Motor neuron (in vitro differentiated cells): Measurements from ENCODE around the gene INPP5A. TPM values are rescaled to one million over a fixed set of nuclear protein-coding genes. Genes with fewer than 3 reads are reported as not detected.
"Not testable (repeated sequence)": the region's sequence is repeated elsewhere in the genome, so short reads cannot be mapped to it uniquely, and the experiment has no call there.

Experiments used
- ATAC-seq, 8 experiments: fragments of 200-7000 bp; cut with Tn5 transposase; replicated peaks in 6 of 8; 2 replicates each; pipeline ENCODE4 v1.8.0; 2021; ENCODE audit warnings: mild to moderate bottlenecking in 8 of 8, moderate library complexity in 8 of 8
- H3K27ac ChIP-seq, 2 donors: fragments of 250-450 bp; sonication (Bioruptor Pico); 2 replicates each; pipeline ENCODE4 v1.9.0; 2021; ENCODE audit warnings: antibody characterized with exemption in 2 of 2, mild to moderate bottlenecking in 2 of 2, moderate library complexity in 1 of 2
- H3K4me1 ChIP-seq, 2 donors: fragments of 250-450 bp; sonication (Bioruptor Pico); replicated peaks in 1 of 2; 2 replicates each; pipeline ENCODE4 v1.6.1; 2021; ENCODE audit warnings: antibody characterized with exemption in 2 of 2, mild to moderate bottlenecking in 2 of 2, moderate library complexity in 1 of 2
- H3K4me3 ChIP-seq, 5 donors: fragments of 250-450 bp; sonication (Bioruptor Pico); 2 replicates each; pipeline ENCODE4 v1.9.0; 2021; ENCODE audit warnings: antibody characterized with exemption in 5 of 5, mild to moderate bottlenecking in 5 of 5, moderate library complexity in 4 of 5
- WGBS, 10 experiments: fragments of 450-650 bp; shearing (Covaris generic); methylation state at CpG; one replicate each; pipeline ENCODE4 v1.0.0; 2022; 5-methylcytosine and 5-hydroxymethylcytosine counted together
- in situ Hi-C, 9 experiments: fragments of 400-800 bp; cut with MboI; loops; one replicate each; pipeline ENCODE4 v1.15.0; 2021; ENCODE audit warnings: low sequenced_read_pairs in 9 of 9, low pct_unique_long_range_greater_than_20kb in 2 of 9; ENCODE audit not compliant: unreplicated experiment in 9 of 9
- total RNA-seq, 8 experiments: library from RNA; unstranded; fragments of 300-600 nt; gene quantifications; 2 replicates each; pipeline versions ENCODE4 v1.2.3 to v1.2.4, GENCODE V29; 2022

Gene INPP5A
- total RNA-seq, 8 experiments from 2014 or later: 13.2 to 45.0 (median 17.9) TPM

DNA sequence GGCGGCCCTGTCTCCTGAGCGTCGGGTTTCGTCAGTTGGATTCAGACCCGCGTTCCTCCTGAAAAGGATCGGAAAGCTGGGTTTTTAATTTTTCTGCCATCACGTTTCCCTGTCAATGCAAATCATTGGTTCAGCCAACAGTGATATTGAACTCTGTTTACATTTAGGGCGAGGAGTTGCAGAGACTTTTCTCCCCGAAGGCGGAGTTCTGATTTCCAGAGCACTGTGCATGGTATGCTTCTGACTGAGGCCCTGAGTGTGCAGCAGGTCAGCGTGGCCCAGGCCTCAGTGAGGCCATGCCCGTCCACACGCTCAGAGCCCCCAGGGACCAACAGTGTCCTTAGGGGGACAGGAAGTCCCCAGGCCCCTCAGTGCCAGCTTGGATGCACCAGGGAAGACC is 221.3 kb downstream of the INPP5A start:
- Histone ChIP-seq H3K4me3 (no peak overlapping the region), H3K4me1 (peaks cover 10 to 12% of the 10 kb centered on the region in 2 donors), H3K27ac (no peak overlapping the region)
- no peak for ATAC-seq
- WGBS, 10 experiments: 40 to 100% (median 98%) methylated on average over 1 to 9 of the region's 14 CpGs; no CpG with 5 or more reads in 4 of the 10 experiments
- in situ Hi-C loops: loop anchor here in 1 of 9 experiments (25.0 kb wide), 1 partner anchor 97 kb away; no protein-coding TSS in a partner anchor

DNA sequence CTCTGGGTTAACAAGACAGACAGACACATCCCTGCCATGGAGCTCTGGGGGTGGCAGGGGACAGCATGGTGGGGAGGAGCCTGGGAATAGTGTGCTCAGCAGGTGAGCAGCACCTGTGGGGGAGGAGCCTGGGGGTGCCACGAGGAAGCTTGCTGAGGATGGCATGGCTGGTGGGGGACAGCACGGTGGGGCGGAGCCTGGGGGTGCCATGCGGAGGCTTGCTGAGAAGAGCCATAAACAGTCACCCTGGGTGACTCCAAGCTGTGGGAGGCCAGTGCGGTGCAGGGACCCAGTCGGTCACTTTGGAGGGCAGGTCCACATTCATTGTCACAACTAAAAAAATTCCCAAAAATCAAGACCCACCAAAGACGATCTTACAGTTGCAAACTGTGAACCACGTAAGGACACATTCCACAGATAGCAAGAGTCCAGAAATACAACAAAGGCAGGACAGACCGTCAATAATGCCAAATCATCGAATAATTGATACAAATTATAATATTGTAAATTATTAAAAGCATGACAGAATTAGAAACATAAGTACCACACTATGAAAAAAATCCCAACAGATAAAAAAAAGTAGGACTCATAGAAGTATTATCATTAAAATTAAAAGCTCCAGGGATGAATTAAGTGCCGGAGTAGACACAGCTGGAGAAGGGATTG is 223.9 kb downstream of the INPP5A start:
- 90 to 100% (median 93%) methylated on average over 2 to 7 of the region's 11 CpGs for WGBS, 10 experiments
- Histone ChIP-seq H3K27ac (no peak overlapping the region), H3K4me1 (no peaks in the 10 kb centered on the region), H3K4me3 (no peak overlapping the region)
- ATAC-seq: no peak
- in situ Hi-C loops: loop anchor here in 1 of 9 experiments (25.0 kb wide), 1 partner anchor 99 kb away; no protein-coding TSS in a partner anchor

- no peak overlapping the region for H3K27ac ChIP-seq
- in situ Hi-C loops: loop anchor here in 1 of 9 experiments (25.0 kb wide), 1 partner anchor 100 kb away; no protein-coding TSS in a partner anchor
- WGBS, 10 experiments: 88 to 100% (median 99%) methylated on average over 1 to 6 of the region's 6 CpGs; no CpG with 5 or more reads in 2 of the 10 experiments
- ATAC-seq: no peak
- no peaks in the 10 kb centered on the region for H3K4me1 ChIP-seq
- no peak overlapping the region for H3K4me3 ChIP-seq
Measured at GRCh38 chr10:132762267-132762666, 224.7 kb downstream of the INPP5A start.

DNA sequence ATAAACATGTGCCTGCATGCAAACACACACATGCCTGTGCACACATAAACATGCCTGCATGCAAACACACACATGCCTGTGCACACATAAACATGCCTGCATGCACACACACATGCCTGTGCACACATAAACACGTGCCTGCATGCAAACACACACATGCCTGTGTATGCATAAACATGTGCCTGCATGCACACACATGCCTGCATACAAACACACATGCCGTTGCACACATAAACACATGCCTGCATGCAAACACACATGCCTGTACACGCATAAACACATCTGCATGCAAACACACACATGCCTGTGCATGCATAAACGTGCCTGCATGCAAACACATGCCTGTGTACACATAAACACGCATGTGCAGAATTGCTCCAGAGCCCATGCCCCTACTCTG is 226.0 kb downstream of the INPP5A start:
- ATAC-seq: no peak
- in situ Hi-C loops: loop anchor here in 1 of 9 experiments (25.0 kb wide), 1 partner anchor 101 kb away; no protein-coding TSS in a partner anchor
- 67 to 100% (median 80%) methylated on average over 1 to 4 of the region's 5 CpGs; no CpG with 5 or more reads in 5 of the 10 experiments for WGBS, 10 experiments
- Histone ChIP-seq H3K4me3 (no peak overlapping the region), H3K27ac (no peak overlapping the region), H3K4me1 (no peaks in the 10 kb centered on the region)

GRCh38 chr10:132764108-132764507 is 226.5 kb downstream of the INPP5A start:
- H3K27ac ChIP-seq: no peak overlapping the region
- peak in 1 of 8 experiments; percentile 50 for ATAC-seq
- in situ Hi-C loops: loop anchor here in 1 of 9 experiments (25.0 kb wide), 1 partner anchor 102 kb away; no protein-coding TSS in a partner anchor
- no peaks in the 10 kb centered on the region for H3K4me1 ChIP-seq
- WGBS, 10 experiments: 60% methylated on average over 1 of the region's 11 CpGs; no CpG with 5 or more reads in 9 of the 10 experiments
- H3K4me3 ChIP-seq: no peak overlapping the region

GRCh38 chr10:132765435-132765834 is 227.8 kb downstream of the INPP5A start:
- Histone ChIP-seq H3K4me3 (no peak overlapping the region), H3K4me1 (no peaks in the 10 kb centered on the region), H3K27ac (no peak overlapping the region)
- ATAC-seq: peak in 1 of 8 experiments; percentile 30
- 79 to 87% methylated on average over 3 to 5 of the region's 11 CpGs; no CpG with 5 or more reads in 8 of the 10 experiments for WGBS, 10 experiments
- in situ Hi-C loops: loop anchor here in 1 of 9 experiments (25.0 kb wide), 1 partner anchor 103 kb away; no protein-coding TSS in a partner anchor

- H3K4me3 ChIP-seq: no peak overlapping the region
- in situ Hi-C loops: loop anchor here in 1 of 9 experiments (25.0 kb wide), 1 partner anchor 104 kb away; no protein-coding TSS in a partner anchor
- no peak overlapping the region for H3K27ac ChIP-seq
- no peaks in the 10 kb centered on the region for H3K4me1 ChIP-seq
- WGBS, 10 experiments: 88 to 100% (median 95%) methylated on average over 1 to 12 of the region's 13 CpGs; no CpG with 5 or more reads in 3 of the 10 experiments
- no peak for ATAC-seq
Measured at GRCh38 chr10:132766291-132766690, 228.7 kb downstream of the INPP5A start.

- 87 to 100% (median 96%) methylated on average over 2 to 28 of the region's 41 CpGs; no CpG with 5 or more reads in 1 of the 10 experiments for WGBS, 10 experiments
- in situ Hi-C loops: loop anchor here in 1 of 9 experiments (25.0 kb wide), 1 partner anchor 106 kb away; no protein-coding TSS in a partner anchor
- H3K27ac ChIP-seq: no peak overlapping the region
- no peak for ATAC-seq
- H3K4me3 ChIP-seq: no peak overlapping the region
- H3K4me1 ChIP-seq: no peaks in the 10 kb centered on the region
Measured at GRCh38 chr10:132768346-132769248, 231.0 kb downstream of the INPP5A start.

- in situ Hi-C loops: loop anchor here in 1 of 9 experiments (25.0 kb wide), 1 partner anchor 108 kb away; no protein-coding TSS in a partner anchor
- WGBS, 10 experiments: 90 to 100% (median 97%) methylated on average over 1 to 20 of the region's 45 CpGs; no CpG with 5 or more reads in 2 of the 10 experiments
- Histone ChIP-seq H3K4me3 (no peak overlapping the region), H3K27ac (no peak overlapping the region), H3K4me1 (peaks cover 0 to 2% of the 10 kb centered on the region in 2 donors)
- ATAC-seq: no peak
Measured at GRCh38 chr10:132770061-132771021, 232.8 kb downstream of the INPP5A start.

DNA sequence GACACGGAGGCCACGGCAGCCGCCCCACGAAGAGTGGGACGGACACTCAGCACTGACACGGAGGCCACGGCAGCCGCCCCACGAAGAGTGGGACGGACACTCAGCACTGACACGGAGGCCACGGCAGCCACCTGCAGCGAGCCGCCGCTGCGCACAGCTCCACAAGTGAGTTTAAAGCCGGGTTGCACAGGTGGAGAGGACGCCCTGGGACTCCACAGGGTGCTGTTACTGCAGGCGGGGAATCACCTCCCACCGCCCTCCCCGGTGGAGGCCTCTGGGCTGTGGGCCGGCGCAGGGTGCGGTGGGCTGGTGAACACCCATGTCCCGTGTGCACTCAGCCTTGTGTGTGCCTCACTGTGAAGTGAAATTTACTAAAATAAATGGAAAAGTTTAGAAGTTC is 235.2 kb downstream of the INPP5A start:
- H3K27ac ChIP-seq, H3K4me1 ChIP-seq, H3K4me3 ChIP-seq, ATAC-seq: not testable (repeated sequence)
- 93% methylated on average over 3 of the region's 25 CpGs; no CpG with 5 or more reads in 9 of the 10 experiments for WGBS, 10 experiments
- in situ Hi-C loops: loop anchor here in 1 of 9 experiments (25.0 kb wide), 1 partner anchor 111 kb away; no protein-coding TSS in a partner anchor

DNA sequence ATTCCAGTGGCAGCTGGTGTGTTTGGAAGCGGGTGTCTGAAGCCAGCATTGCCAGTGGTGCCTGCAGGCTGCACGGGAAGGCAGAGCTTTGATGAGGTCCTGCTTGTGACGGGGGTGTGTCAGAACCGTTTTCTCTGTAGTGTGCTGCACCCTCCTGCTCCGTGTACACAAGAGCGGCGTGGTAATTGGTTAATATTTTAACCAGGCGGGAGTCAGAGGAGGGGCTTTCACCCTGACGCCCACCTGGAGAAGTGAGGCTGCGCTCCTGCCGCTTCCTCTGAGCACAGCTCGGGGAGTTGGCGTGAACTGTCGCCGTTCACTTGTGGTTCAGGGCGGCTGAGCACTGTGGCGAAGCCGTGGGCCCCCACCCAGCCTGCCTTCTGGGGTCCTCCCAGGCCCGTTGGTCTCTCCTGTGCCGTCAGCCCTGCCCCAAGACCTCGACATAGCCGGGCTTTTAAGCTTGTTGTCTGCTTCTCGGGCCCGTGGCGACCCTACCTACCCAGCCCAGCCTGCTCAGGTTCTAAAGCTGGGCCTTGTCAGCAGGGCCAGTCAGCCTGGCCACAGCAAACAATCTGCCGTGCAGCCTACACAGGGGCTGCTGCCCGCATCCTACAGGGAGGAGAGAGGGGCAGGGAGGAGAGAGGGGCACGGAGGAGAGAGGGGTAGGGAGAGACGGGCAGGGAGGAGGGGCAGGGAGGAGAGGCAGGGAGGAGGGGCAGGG is 236.8 kb downstream of the INPP5A start:
- 40 to 67% (median 53%) methylated on average over 2 to 12 of the region's 29 CpGs; no CpG with 5 or more reads in 6 of the 10 experiments for WGBS, 10 experiments
- peaks cover 3 to 4% of the 10 kb centered on the region in 2 donors for H3K4me1 ChIP-seq
- H3K27ac ChIP-seq: peak overlapping the region in 1 of 2 donors; percentile 6
- in situ Hi-C loops: loop anchor here in 1 of 9 experiments (25.0 kb wide), 1 partner anchor 112 kb away; no protein-coding TSS in a partner anchor
- H3K4me3 ChIP-seq: no peak overlapping the region
- ATAC-seq: peak in 5 of 8 experiments; percentile 77 to 83 (median 79)
